ENCODE data around the gene EVI5.
A peak's percentile ranks its signal among the peaks of the same experiment; 100 is the strongest.
"Not testable (repeated sequence)": the region's sequence is repeated elsewhere in the genome, so short reads cannot be mapped to it uniquely, and the experiment has no call there.

EVI5 gene

GRCh38 chr1:92585831-92586230 lies 199.1 kb downstream of the EVI5 start:
- DNase-seq (ENCODE audit: low read depth, low spot score) = no peak
- POLR2A ChIA-PET = no interaction called here
- H3K4me3 ChIP-seq (ENCODE audit: low read depth, low read length) = no peak overlapping the region
- TF ChIP-seq CTCF (IDR thresholded peaks at IDR 0.05; ENCODE audit: insufficient read depth, low read length, missing control alignments) = no peak
- CTCF ChIA-PET = no interaction called here

GRCh38 chr1:92584810-92585209 lies 200.1 kb downstream of the EVI5 start:
- POLR2A ChIA-PET; CTCF ChIA-PET; H3K4me3 ChIP-seq (ENCODE audit: low read depth, low read length); DNase-seq (ENCODE audit: low read depth, low spot score): not testable (repeated sequence)

GRCh38 chr1:92583821-92584760 lies 200.8 kb downstream of the EVI5 start:
- TF ChIP-seq CTCF (IDR thresholded peaks at IDR 0.05; ENCODE audit: insufficient read depth, low read length, missing control alignments) = no peak
- no peak overlapping the region for H3K4me3 ChIP-seq (ENCODE audit: low read depth, low read length)
- peak; percentile 7 for DNase-seq (ENCODE audit: low read depth, low spot score)
- CTCF ChIA-PET = no interaction called here
- POLR2A ChIA-PET = no interaction called here

GRCh38 chr1:92577261-92577895 lies 207.5 kb downstream of the EVI5 start:
- no peak overlapping the region for H3K4me3 ChIP-seq (ENCODE audit: low read depth, low read length)
- DNase-seq (ENCODE audit: low read depth, low spot score) = no peak
- TF ChIP-seq CTCF (IDR thresholded peaks at IDR 0.05; ENCODE audit: insufficient read depth, low read length, missing control alignments) = no peak
- ChIA-PET POLR2A (no interaction called here), CTCF (interaction anchor here (1.3 kb wide), 1 partner anchor 10 kb away, joined by 3 read pairs; no protein-coding TSS in a partner anchor)

- H3K4me3 ChIP-seq (ENCODE audit: low read depth, low read length) = no peak overlapping the region
- POLR2A ChIA-PET = no interaction called here
- TF ChIP-seq CTCF (IDR thresholded peaks at IDR 0.05; ENCODE audit: insufficient read depth, low read length, missing control alignments) = no peak
Observed at GRCh38 chr1:92575123-92575522, 209.8 kb downstream of the EVI5 start.

GRCh38 chr1:92572520-92572919 lies 212.4 kb downstream of the EVI5 start:
- ChIA-PET CTCF (no interaction called here), POLR2A (no interaction called here)
- H3K4me3 ChIP-seq (ENCODE audit: low read depth, low read length) = no peak overlapping the region
- TF ChIP-seq CTCF (IDR thresholded peaks at IDR 0.05; ENCODE audit: insufficient read depth, low read length, missing control alignments) = no peak
- no peak for DNase-seq (ENCODE audit: low read depth, low spot score)

More at GRCh38 chr1:92575123-92575522, 209.8 kb downstream of the EVI5 start:
- CTCF ChIA-PET = no interaction called here
- no peak for DNase-seq (ENCODE audit: low read depth, low spot score)
